HG02973 (cell line): ENCODE data around the gene TC2N.
"Not testable (repeated sequence)": the region's sequence is repeated elsewhere in the genome, so short reads cannot be mapped to it uniquely, and the experiment has no call there.

Experiments used
- ATAC-seq: cut with Tn5 transposase; IDR thresholded peaks from one replicate; pipeline ENCODE4 v1.9.1; 2021; ENCODE audit warnings: moderate library complexity; ENCODE audit not compliant: unreplicated experiment

The TC2N gene

GRCh38 chr14:91889477-91890211, 22.3 kb upstream of the TC2N start:
- ATAC-seq = no peak

DNA sequence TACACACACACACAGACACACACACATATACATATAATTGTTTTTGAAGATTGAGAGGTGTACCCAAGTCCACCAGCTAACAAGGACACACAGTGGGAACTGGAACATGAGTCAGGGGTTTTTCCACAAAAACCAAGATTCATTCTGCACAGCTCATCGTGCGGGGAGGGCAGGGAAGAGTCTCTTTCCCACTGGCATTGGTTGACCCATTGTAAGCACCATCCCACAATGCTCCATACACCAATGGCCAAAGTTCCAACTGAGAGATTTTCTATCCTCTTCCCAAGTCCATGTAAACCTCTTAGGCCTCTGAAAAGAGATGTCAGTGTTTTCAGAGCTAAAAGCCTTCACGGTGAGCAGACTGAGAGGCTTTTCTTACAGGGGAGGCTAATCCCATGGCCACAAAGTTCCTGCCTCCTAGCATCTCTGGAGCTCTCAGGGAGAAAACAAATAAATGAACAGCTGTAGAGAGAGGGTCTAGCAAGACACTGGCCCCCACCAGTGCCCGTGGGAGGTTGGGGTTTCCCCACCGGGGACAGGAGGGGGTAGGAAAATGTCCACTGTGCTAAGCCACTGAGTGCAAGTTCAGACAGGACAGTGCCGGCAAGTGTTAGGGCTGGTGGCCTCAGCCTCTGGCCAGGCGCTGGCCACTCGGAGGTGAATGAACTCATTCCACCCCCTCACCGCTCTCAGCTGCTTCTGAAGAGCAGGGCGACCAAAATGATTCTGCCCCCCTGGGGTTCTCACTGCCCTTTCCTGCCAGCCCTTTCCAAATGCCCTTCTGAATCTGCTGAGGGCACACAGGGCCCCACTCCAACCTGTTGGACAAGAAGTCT, 21.5 kb upstream of the TC2N start:
- no peak for ATAC-seq

- no peak for ATAC-seq
These were observed 19.6 kb upstream of the TC2N start for GRCh38 chr14:91886961-91887360.

DNA sequence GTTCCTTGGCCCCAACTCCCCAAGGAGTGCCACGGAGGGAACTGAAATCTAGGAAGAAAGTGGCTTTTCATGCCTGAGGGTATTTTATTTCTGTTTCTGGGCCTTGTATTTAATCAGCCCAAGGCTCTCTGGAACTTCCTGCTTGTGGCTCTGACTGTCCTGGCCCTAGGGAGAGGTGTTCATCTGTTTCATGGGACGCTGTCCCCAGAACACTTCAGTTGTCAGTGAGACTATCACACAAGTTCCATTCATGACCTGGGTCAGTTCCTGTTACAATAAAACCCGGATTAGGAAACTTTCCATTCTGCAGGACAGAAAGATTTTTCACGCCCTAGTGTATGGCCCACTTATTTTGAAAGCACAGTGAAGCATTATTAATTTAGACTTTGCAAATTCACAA, 18.5 kb upstream of the TC2N start:
- no peak for ATAC-seq

DNA sequence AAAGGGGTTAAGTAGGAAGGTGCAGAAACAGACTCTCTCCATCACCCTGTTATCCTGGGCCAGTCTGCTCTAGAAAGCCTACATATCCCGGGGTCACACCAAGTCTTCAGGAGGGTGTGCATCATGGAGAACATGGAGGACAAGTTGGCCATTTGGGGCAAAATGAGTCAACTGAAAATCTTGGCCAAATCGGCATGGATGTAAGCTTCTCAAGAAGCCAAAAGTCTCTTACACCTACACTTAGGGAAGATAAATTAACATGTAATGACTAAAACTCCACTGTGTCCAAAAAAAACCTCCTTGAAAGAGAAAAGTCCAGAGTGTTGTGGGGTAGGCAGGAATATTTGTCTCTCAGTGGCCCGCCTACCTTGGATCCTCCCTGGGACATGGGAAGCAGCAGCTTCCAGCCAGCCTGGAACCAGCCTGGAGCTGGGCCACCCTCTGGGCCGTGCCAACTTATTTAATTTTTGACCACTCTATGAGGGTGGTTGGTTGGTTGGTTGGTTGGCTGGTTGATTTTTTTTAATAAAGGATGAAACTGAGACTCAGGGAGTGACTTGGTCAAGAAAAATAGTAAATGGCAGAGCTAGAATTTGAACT, 17.9 kb upstream of the TC2N start:
- ATAC-seq = no peak

DNA sequence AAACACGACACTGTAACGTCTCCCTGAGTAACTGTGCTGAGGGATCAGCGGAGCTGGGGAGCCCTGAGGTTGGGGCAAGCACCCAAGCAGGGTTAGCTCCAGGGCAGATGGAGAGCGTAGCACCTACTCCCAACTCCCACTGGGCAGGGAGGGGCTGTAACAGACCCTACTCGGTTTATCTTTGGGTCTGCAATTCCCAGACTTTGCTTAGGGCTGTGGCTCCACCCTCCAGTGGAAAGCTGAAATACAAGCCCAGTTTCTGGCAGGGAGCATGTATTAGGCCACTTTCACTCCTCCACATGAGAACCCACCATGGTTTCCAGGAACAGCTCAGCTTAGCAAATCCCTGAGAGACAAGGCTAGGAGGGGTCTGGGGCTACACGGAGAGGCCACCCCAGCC, 17.3 kb upstream of the TC2N start:
- ATAC-seq = no peak

GRCh38 chr14:91883753-91884152, 16.4 kb upstream of the TC2N start:
- no peak for ATAC-seq

GRCh38 chr14:91882776-91883175, 15.4 kb upstream of the TC2N start:
- no peak for ATAC-seq

DNA sequence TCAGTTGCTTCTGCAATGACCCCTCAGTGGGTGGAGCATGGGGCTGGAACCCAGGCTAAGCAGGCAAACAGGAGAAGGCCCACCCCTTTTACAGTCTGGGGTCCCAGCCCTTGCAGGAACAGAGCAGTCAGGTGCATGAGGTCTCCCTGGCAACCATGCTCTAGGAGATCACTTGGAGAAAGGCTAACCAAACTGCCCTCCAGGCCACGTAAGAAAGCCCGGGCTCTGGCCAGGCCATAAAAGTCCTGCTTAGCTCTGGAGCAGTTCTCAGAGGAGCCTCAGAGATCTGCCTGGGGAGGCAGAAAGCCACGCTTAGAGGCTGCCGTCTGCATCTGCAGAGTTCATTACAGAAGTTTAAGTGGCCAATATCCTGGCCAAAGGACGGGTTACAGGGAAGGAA, 15.0 kb upstream of the TC2N start:
- no peak for ATAC-seq

- ATAC-seq = no peak
These were observed 11.9 kb upstream of the TC2N start for GRCh38 chr14:91879196-91879595.

- no peak for ATAC-seq
These were observed 10.9 kb upstream of the TC2N start for GRCh38 chr14:91878274-91878673.

DNA sequence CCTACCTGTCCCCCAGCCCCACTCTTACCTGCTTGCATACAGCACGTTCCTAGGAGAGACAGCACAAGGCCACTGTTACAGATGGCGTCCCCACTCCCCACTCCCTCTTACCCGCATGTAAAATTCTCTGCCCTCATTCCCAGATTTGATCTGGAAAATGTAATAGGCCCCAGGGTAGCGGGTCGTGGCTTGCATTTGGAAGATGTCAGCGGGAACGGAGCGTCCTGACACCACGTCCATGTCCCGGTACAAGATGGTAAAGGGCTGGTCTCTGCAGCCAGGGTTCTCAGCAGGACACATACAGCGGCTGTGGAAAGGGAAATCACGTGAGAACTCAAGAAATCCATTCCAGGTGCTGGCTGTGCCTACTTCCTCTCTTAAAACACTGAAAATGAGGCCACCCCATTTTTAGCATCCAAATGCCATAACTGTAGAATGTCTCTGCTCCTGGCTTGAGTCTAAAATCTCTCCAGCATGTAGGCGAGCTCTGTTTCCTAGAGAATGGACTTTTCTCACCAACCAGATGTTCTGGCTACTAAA, 10.1 kb upstream of the TC2N start:
- no peak for ATAC-seq

GRCh38 chr14:91876492-91876891, 9.2 kb upstream of the TC2N start:
- no peak for ATAC-seq

GRCh38 chr14:91875525-91876286, 8.4 kb upstream of the TC2N start:
- no peak for ATAC-seq

- ATAC-seq = peak; percentile 58
These were observed 6.4 kb upstream of the TC2N start for GRCh38 chr14:91873471-91874415.

DNA sequence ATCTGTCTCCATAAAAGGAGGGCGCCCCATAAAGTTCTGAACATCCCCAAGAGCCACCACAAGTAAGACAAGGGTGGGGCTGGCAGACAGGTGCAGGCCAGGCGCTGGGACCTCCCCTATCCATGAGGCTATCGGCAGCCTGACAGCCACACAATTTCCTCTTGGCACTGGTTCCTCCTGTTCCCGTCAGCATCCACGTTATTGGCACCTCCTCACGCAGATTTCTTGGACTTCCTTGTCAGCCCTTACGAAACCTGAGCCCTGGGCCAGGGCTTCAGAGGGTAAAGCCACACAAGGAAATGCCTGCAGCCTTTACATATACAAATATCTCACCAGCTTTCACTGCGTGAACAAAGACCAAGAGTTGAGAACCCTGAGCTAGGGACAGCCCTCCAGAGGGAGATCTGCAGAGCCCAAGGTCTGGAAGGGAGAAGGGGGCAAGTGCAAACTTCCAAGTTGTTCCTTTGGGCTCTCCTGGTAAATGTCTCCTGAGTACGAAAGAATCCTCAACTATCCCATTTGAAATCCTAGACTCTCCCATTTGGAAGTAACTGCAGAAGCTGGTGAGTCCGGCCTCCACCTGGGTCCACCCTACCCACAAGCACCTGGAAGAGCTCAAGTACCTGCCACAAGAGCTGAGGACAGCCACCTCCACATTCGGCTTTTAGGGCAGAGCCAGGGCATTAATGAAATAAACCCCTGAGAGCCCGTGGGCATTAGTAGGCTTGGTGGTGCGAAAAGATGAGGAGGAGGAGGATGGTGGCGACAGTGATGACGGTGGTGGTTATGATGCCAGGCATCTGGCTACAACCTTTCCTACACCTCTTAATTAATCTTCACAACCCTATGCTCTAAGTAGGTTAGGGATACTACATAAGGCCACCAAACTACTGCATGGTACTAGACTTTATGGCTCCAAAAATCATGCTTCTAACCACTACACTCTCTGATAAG, 5.5 kb upstream of the TC2N start:
- peak; percentile 17 for ATAC-seq

DNA sequence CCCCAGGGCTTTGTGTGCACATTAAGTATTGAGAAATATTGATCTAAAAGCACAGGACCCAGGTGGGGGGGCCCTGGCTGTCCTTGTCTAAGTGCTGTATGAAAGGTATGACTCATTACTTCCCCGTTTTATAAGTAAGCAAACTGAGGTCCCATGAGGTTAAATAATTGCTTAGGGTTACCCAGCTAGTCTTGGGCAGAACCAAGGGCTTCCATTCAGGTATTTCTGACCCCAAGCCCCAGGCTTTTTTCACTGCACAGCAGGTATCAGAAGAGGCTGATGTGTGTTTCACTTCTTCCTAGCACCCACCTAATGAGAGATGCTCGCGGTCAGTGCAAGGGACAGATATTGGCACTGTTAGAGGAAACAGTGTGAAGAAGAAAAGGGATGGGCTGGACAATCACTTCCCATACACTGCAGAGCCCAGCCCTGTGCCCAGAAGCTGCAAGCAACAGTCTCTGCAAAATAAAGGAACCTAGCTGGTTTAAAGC, 4.7 kb upstream of the TC2N start:
- ATAC-seq = peak; percentile 40

DNA sequence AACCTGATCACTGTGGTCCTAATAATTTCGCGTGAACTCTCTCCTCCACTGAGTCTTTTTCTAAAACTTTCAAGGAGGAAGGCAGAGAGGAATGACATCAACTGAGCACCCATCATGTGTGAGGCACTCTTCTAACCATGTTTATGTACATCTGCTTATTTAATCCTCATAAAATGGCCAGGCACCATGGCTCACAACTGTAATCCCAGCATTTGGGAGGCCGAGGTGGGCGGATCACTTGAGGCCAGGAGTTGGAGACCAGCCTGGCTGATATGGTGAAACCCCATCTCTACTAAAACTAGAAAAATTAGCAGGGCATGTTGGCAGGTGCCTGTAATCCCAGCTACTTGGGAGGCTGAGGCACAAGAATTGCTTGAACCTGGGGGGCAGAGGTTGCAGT, 4.1 kb upstream of the TC2N start:
- not testable (repeated sequence) for ATAC-seq

GRCh38 chr14:91870890-91871289, 3.6 kb upstream of the TC2N start:
- ATAC-seq = no peak
